ENCODE measurements around the gene MARCHF5. TPM values are rescaled to one million over a fixed set of nuclear protein-coding genes. Genes with fewer than 3 reads are reported as not detected.

Gene MARCHF5
- total RNA-seq, 1 experiment from 2014 or later = 17.6 TPM

DNA sequence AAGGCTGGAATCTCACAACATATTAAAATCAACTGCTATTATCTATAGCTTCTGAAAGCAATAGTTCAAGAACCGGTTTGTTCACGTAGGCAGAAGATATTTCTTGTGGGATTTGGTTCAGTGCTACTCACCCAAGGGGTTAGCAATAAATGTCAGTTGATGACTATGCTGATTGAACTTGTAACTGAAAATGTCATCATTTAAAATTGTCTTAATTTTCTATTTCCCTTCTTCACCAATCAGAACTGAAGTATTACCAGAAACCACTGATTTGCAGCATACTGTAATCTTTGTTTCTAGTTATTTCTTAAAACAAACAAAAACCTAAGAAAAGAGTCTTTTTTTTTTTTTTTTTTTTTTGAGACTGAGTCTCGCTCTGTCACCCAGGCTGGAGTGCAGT lies 46.2 kb upstream of the MARCHF5 start:
- H2AK5ac ChIP-seq (ENCODE audit: insufficient read length, low read length) = no peak overlapping the region
- no peak overlapping the region for H2BK15ac ChIP-seq (ENCODE audit: low read depth, low read length)
- H4K5ac ChIP-seq (ENCODE audit: insufficient read length, low read depth, low read length) = no peak overlapping the region
- no peak overlapping the region for H3T11ph ChIP-seq (ENCODE audit: low read length)
- H3K4me3 Mint-ChIP-seq = no peak overlapping the region
- H3K4me1 Mint-ChIP-seq = peaks cover 20 to 30% of the 10 kb centered on the region in 2 experiments
- H2BK120ac ChIP-seq (ENCODE audit: low read depth, low read length, poor library complexity, severe bottlenecking) = no peak overlapping the region
- H3K4ac ChIP-seq (ENCODE audit: low read depth, low read length) = no peak overlapping the region
- H3K9me3 Mint-ChIP-seq = no peaks in the 10 kb centered on the region
- peaks cover 31% of the 10 kb centered on the region for H3K27me3 Mint-ChIP-seq (ENCODE audit: low read depth)
- peaks cover under 1% of the 10 kb centered on the region; the same call in 1 of the 2 replicates for H3K27me3 ChIP-seq (ENCODE audit: insufficient read depth, low read length)
- H3K27ac Mint-ChIP-seq = no peak overlapping the region
- H3K18ac ChIP-seq (ENCODE audit: insufficient read length, low read depth, low read length) = no peak overlapping the region
- H4K20me1 ChIP-seq (ENCODE audit: control insufficient read depth, insufficient read depth, insufficient read length) = no peaks in the 10 kb centered on the region
- H4K8ac ChIP-seq (replicated peaks; ENCODE audit: insufficient read length, low read depth, low read length) = no peak overlapping the region
- no peaks in the 10 kb centered on the region for H3K79me2 ChIP-seq (ENCODE audit: insufficient read depth, low read length)
- no peaks in the 10 kb centered on the region for H3K4me1 ChIP-seq (ENCODE audit: insufficient read depth, low read length)
- no peak for DNase-seq
- H3K9ac ChIP-seq (ENCODE audit: extremely low read depth, insufficient read length, low read length) = no peak overlapping the region
- H3K9me3 ChIP-seq (ENCODE audit: control insufficient read depth, low read depth, low read length) = no peaks in the 10 kb centered on the region
- no peak overlapping the region for H3K23ac ChIP-seq (ENCODE audit: insufficient read length, low read depth, low read length)
- WGBS (ENCODE audit: extremely low coverage, insufficient read length, low lambda C conversion rate) = no CpG with 5 or more reads among the region's 3 CpGs
- H2AFZ ChIP-seq (ENCODE audit: low read length) = no peak overlapping the region
- no peak overlapping the region for H3K4me2 ChIP-seq (ENCODE audit: insufficient read depth, insufficient read length, low read length)
- no peak overlapping the region for H2BK12ac ChIP-seq (ENCODE audit: insufficient read length, low read depth, low read length)
- no peak overlapping the region for H3K56ac ChIP-seq (ENCODE audit: insufficient read length, low read depth, low read length)
- no peak overlapping the region for H3K14ac ChIP-seq (ENCODE audit: insufficient read depth, low read length)
- H3K36me3 Mint-ChIP-seq (ENCODE audit: insufficient read depth in 1 of 3, low read depth in 3 of 3) = no peaks in the 10 kb centered on the region
- H2BK5ac ChIP-seq (ENCODE audit: insufficient read length, low read length) = no peak overlapping the region
- TF ChIP-seq, protein P1, sequence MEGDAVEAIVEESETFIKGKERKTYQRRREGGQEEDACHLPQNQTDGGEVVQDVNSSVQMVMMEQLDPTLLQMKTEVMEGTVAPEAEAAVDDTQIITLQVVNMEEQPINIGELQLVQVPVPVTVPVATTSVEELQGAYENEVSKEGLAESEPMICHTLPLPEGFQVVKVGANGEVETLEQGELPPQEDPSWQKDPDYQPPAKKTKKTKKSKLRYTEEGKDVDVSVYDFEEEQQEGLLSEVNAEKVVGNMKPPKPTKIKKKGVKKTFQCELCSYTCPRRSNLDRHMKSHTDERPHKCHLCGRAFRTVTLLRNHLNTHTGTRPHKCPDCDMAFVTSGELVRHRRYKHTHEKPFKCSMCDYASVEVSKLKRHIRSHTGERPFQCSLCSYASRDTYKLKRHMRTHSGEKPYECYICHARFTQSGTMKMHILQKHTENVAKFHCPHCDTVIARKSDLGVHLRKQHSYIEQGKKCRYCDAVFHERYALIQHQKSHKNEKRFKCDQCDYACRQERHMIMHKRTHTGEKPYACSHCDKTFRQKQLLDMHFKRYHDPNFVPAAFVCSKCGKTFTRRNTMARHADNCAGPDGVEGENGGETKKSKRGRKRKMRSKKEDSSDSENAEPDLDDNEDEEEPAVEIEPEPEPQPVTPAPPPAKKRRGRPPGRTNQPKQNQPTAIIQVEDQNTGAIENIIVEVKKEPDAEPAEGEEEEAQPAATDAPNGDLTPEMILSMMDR (conservative IDR thresholded peaks at IDR 0.05) = no peak
- H3K79me1 ChIP-seq (ENCODE audit: insufficient read depth, low read depth, low read length, poor library complexity, severe bottlenecking) = no peaks in the 10 kb centered on the region
- no peak overlapping the region for H3K27ac ChIP-seq (ENCODE audit: insufficient read length, low read depth, low read length)
- no peak overlapping the region for H2BK20ac ChIP-seq (ENCODE audit: low read depth, low read length, poor library complexity, severe bottlenecking)
- no peak overlapping the region for H4K91ac ChIP-seq (ENCODE audit: insufficient read length, low read depth, low read length)
- peaks cover 14% of the 10 kb centered on the region for H3K23me2 ChIP-seq (ENCODE audit: insufficient read length, low read depth, low read length, poor library complexity, severe bottlenecking)

Data from H9 (cell line).